Activated CD4-positive, alpha-beta T cell treated with anti-CD3 and anti-CD28 coated beads, Interleukin-2, Interleukin-4, amounts not matched to agents 100 ng/mL and 50 ng/mL, durations not matched to agents 16 hours and 8 hours (primary cell): ENCODE results near the gene FTHL17.
A peak's percentile ranks its signal among the peaks of the same experiment; 100 is the strongest.

Experiments used
- DNase-seq: peaks from one replicate; pipeline ENCODE4 v3.0.0-alpha.2; 2020; ENCODE audit warnings: low spot score

The FTHL17 gene

GRCh38 chrX:31038575-31039326 is 33.1 kb downstream of the FTHL17 start:
- peak; percentile 58 for DNase-seq

GRCh38 chrX:31036895-31037294 is 34.9 kb downstream of the FTHL17 start:
- peak; percentile 39 for DNase-seq

- no peak for DNase-seq
Observed at GRCh38 chrX:31027351-31027750, 44.5 kb downstream of the FTHL17 start.

GRCh38 chrX:31024866-31025265 is 47.0 kb downstream of the FTHL17 start:
- no peak for DNase-seq

GRCh38 chrX:31021537-31021936 is 50.3 kb downstream of the FTHL17 start:
- no peak for DNase-seq
